ENCODE measurements around the gene DENND2D. TPM values are rescaled to one million over a fixed set of nuclear protein-coding genes. Genes with fewer than 3 reads are reported as not detected.

DENND2D gene
- total RNA-seq, 1 experiment from 2014 or later = 2.1 TPM

- Mint-ChIP-seq H3K4me1 (peaks cover 17% of the 10 kb centered on the region), H3K27ac (no peak overlapping the region), H3K4me3 (no peak overlapping the region), H3K27me3 (ENCODE audit: low read depth) (peaks cover 4% of the 10 kb centered on the region), H3K9me3 (peaks cover 31% of the 10 kb centered on the region), H3K36me3 (no peaks in the 10 kb centered on the region)
- ATAC-seq = no peak
- no peak for DNase-seq (ENCODE audit: low spot score)
- ChIA-PET CTCF (no interaction called here), POLR2A (no interaction called here)
- no peak for TF ChIP-seq ZNF512 (CRISPR knock-in tag; IDR thresholded peaks at IDR 0.05; ENCODE audit: borderline replicate concordance)
- no peak for TF ChIP-seq E2F1 (CRISPR knock-in tag; IDR thresholded peaks at IDR 0.05)
- TF ChIP-seq ZNF423 (CRISPR knock-in tag; IDR thresholded peaks at IDR 0.05) = no peak
- TF ChIP-seq MLX (CRISPR knock-in tag; IDR thresholded peaks at IDR 0.05) = no peak
- no peak for TF ChIP-seq JUN (CRISPR knock-in tag; IDR thresholded peaks at IDR 0.05)
- TF ChIP-seq NR1H2 (CRISPR knock-in tag; IDR thresholded peaks at IDR 0.05) = no peak
- TF ChIP-seq ESRRA (CRISPR knock-in tag; IDR thresholded peaks at IDR 0.05; ENCODE audit: borderline replicate concordance) = no peak
- TF ChIP-seq ZNF281 (CRISPR knock-in tag; IDR thresholded peaks at IDR 0.05) = no peak
- TF ChIP-seq CREB1 (CRISPR knock-in tag; IDR thresholded peaks at IDR 0.05) = no peak
- TF ChIP-seq MXD4 (CRISPR knock-in tag; IDR thresholded peaks at IDR 0.05; ENCODE audit: borderline replicate concordance) = no peak
These were observed 31.7 kb upstream of the DENND2D start for GRCh38 chr1:111232134-111232533.

- ChIA-PET POLR2A (no interaction called here), CTCF (no interaction called here)
- H3K36me3 Mint-ChIP-seq = no peaks in the 10 kb centered on the region
- H3K4me3 Mint-ChIP-seq = no peak overlapping the region
- DNase-seq (ENCODE audit: low spot score) (no peak), ATAC-seq (no peak)
- H3K27me3 Mint-ChIP-seq (ENCODE audit: low read depth) = peaks cover 4% of the 10 kb centered on the region
- peaks cover 13% of the 10 kb centered on the region for H3K4me1 Mint-ChIP-seq
- no peak overlapping the region for H3K27ac Mint-ChIP-seq
- H3K9me3 Mint-ChIP-seq = peaks cover 11% of the 10 kb centered on the region; the same call in 1 of the 2 replicates
- TF ChIP-seq AR (CRISPR knock-in tag; IDR thresholded peaks at IDR 0.05) (no peak), FOXP1 (CRISPR knock-in tag; IDR thresholded peaks at IDR 0.05; ENCODE audit: borderline replicate concordance) (no peak), SP1 (CRISPR knock-in tag; conservative IDR thresholded peaks at IDR 0.05) (no peak), IRF2 (CRISPR knock-in tag; IDR thresholded peaks at IDR 0.05; ENCODE audit: borderline replicate concordance, low read depth) (no peak), OVOL2 (CRISPR knock-in tag; IDR thresholded peaks at IDR 0.05; ENCODE audit: borderline replicate concordance) (no peak), ZNF138 (CRISPR knock-in tag; conservative IDR thresholded peaks at IDR 0.05) (no peak), MAX (CRISPR knock-in tag; IDR thresholded peaks at IDR 0.05) (no peak), ATF2 (CRISPR knock-in tag; IDR thresholded peaks at IDR 0.05; ENCODE audit: borderline replicate concordance, low read depth) (no peak), SMAD4 (CRISPR knock-in tag; IDR thresholded peaks at IDR 0.05) (no peak), KAT7 (CRISPR knock-in tag; IDR thresholded peaks at IDR 0.05; ENCODE audit: borderline replicate concordance) (no peak), ATF6 (CRISPR knock-in tag; IDR thresholded peaks at IDR 0.05) (no peak), CDX4 (CRISPR knock-in tag; IDR thresholded peaks at IDR 0.05; ENCODE audit: borderline replicate concordance) (no peak)
These were observed 28.3 kb upstream of the DENND2D start for GRCh38 chr1:111228748-111229126.
